GM23338 (cell line): ENCODE data around the gene PRPH. TPM values are rescaled to one million over a fixed set of nuclear protein-coding genes. Genes with fewer than 3 reads are reported as not detected.

Experiments used
- ATAC-seq: fragments of 200-7000 bp; cut with Tn5 transposase; 3 replicates; pipeline ENCODE4 v1.9.1; 2020
- DNase-seq: peaks from one replicate; pipeline ENCODE4 v3.0.0-alpha.2; 2015; ENCODE audit warnings: low spot score
- H2AFZ ChIP-seq: fragments of 200-600 bp; sonication (generic); 2 replicates; pipeline ENCODE4 v1.8.0; 2016; ENCODE audit warnings: antibody characterized with exemption, mild to moderate bottlenecking, moderate library complexity
- H3F3A ChIP-seq: fragments of 200-600 bp; sonication (generic); replicated peaks from 2 replicates; pipeline ENCODE4 v1.8.0; 2017; ENCODE audit warnings: antibody characterized with exemption, mixed run types, low read depth
- H3K27ac ChIP-seq: fragments of 200-600 bp; sonication (generic); 2 replicates; pipeline ENCODE4 v1.6.1; 2016; ENCODE audit warnings: low read depth
- H3K27me3 ChIP-seq: fragments of 200-600 bp; sonication (generic); 2 replicates; pipeline ENCODE4 v1.8.0; 2016; ENCODE audit warnings: mild to moderate bottlenecking, mixed run types, moderate library complexity; ENCODE audit not compliant: insufficient read depth
- H3K36me3 ChIP-seq: fragments of 200-600 bp; sonication (generic); 2 replicates; pipeline ENCODE4 v1.8.0; 2016; ENCODE audit warnings: mild to moderate bottlenecking; ENCODE audit not compliant: insufficient read depth
- H3K4me1 ChIP-seq: fragments of 200-600 bp; sonication (generic); 2 replicates; pipeline ENCODE4 v1.8.0; 2016; ENCODE audit warnings: mild to moderate bottlenecking, moderate library complexity; ENCODE audit not compliant: insufficient read depth
- H3K4me2 ChIP-seq: fragments of 200-600 bp; sonication (generic); 2 replicates; pipeline ENCODE4 v1.7.1; 2017; ENCODE audit warnings: mixed run types
- H3K4me3 ChIP-seq: fragments of 200-600 bp; sonication (generic); 2 replicates; pipeline ENCODE4 v1.6.1; 2016; ENCODE audit warnings: mixed run types
- H3K79me2 ChIP-seq: fragments of 200-600 bp; sonication (generic); replicated peaks from 2 replicates; pipeline ENCODE4 v1.8.0; 2017; ENCODE audit warnings: mild to moderate bottlenecking; ENCODE audit not compliant: insufficient read depth
- H3K9me2 ChIP-seq: fragments of 200-600 bp; sonication (generic); 2 replicates; pipeline ENCODE4 v1.8.0; 2017; ENCODE audit not compliant: insufficient read depth
- H4K20me1 ChIP-seq: fragments of 200-600 bp; sonication (generic); replicated peaks from 2 replicates; pipeline ENCODE4 v1.8.0; 2017; ENCODE audit warnings: mild to moderate bottlenecking; ENCODE audit not compliant: insufficient read depth
- H3K27ac Mint-ChIP-seq: 2 replicates; pipeline ENCODE4 v1.8.0; 2020; ENCODE audit warnings: inconsistent platforms, mild to moderate bottlenecking, moderate library complexity, mixed read lengths
- H3K27me3 Mint-ChIP-seq: 3 replicates; pipeline ENCODE4 v1.8.0; 2022; ENCODE audit warnings: low read depth, mild to moderate bottlenecking, moderate library complexity, mixed read lengths, inconsistent platforms; ENCODE audit not compliant: insufficient read depth, poor library complexity
- H3K36me3 Mint-ChIP-seq: 3 replicates; pipeline ENCODE4 v1.8.0; 2021; ENCODE audit warnings: low read depth, mild to moderate bottlenecking, inconsistent platforms, moderate library complexity, mixed read lengths
- H3K4me1 Mint-ChIP-seq: 3 replicates; pipeline ENCODE4 v1.8.0; 2020; ENCODE audit warnings: mild to moderate bottlenecking, inconsistent platforms, mixed read lengths
- H3K4me3 Mint-ChIP-seq: 3 replicates; pipeline ENCODE4 v1.8.0; 2021; ENCODE audit warnings: moderate library complexity, mild to moderate bottlenecking, inconsistent platforms, mixed read lengths
- H3K9me3 Mint-ChIP-seq: 3 replicates; pipeline ENCODE4 v1.8.0; 2020; ENCODE audit warnings: moderate library complexity, mild to moderate bottlenecking, inconsistent platforms, mixed read lengths
- EZH2 ChIP-seq: fragments of 200-600 bp; sonication (generic); IDR thresholded peaks from one replicate; pipeline ENCODE4 v1.8.0; 2017; ENCODE audit warnings: antibody characterized with exemption, mild to moderate bottlenecking, low read depth; ENCODE audit not compliant: unreplicated experiment
- EZH2phosphoT487 ChIP-seq: fragments of 200-600 bp; sonication (generic); IDR thresholded peaks from one replicate; pipeline ENCODE4 v1.8.1; 2018; ENCODE audit warnings: antibody characterized with exemption; ENCODE audit not compliant: unreplicated experiment
- NANOG ChIP-seq: IDR thresholded peaks from 2 replicates; pipeline ENCODE4 v1.6.1; 2016; ENCODE audit warnings: antibody characterized with exemption, borderline replicate concordance
- polyA plus RNA-seq: library from polyadenylated mRNA; unstranded; fragments of >200 nt; fragmentation: Nextera tagmentation; extraction: Ambion mirVana; gene quantifications from 2 replicates; pipeline ENCODE4 v1.2.1, GENCODE V29; 2016
- total RNA-seq: library from RNA; depleted of rRNA; stranded (reverse); fragments of >200 nt; shearing (Covaris generic); gene quantifications from 2 replicates; pipeline ENCODE4 v1.2.3, GENCODE V29; 2014
- TF ChIP-seq, protein P1 (sequence below), 2 experiments: fragments of 200-600 bp in 1 of 2; sonication (generic) in 1 of 2; conservative IDR thresholded peaks; 2 replicates each; pipeline versions ENCODE4 v1.5.1 to v1.6.1; 2016 to 2017; ENCODE audit warnings: antibody characterized with exemption in 2 of 2, low read depth in 2 of 2, mild to moderate bottlenecking in 2 of 2, moderate library complexity in 1 of 2

PRPH gene
- total and polyA plus RNA-seq, 2 experiments from 2014 or later = 0.24 to 0.36 TPM

DNA sequence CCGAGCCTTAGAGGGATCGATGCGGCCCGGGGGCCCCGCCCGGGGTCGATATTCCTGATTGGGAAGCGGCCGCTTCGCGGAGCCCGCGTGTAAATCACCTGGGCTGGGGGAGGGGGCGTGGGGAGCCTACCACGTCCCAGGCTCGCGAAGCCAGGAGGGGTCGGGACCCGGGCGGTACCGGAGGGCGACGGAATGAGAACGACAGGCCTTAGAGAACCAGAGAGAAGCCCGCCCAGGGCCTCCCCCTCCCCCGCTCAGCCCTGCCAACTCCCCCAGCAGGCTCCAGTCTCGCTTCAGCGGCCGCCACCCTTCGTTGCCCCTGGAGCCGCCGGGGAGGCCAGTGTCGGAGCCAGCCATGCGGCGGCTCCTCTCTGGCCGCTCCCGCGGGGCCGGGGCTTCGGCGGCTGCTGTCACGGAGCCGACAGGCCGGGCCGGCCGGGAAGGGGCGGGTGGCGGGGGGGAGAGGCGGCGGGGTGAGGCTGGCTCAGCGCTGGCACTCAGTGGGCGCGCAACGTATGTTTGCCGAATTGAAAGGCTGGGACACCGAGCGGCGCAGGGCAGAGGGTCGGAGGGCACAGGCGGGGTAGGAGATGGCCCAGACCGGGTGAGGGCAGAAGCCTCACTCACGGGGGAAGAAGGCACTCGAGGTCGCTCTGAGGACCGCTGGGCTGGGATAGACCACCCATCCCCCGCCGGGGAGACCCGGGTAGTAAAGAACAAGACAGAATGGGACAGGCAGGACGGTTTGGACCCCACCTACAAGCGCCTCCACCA, 50.3 kb downstream of the PRPH start:
- H3K79me2 ChIP-seq = no peaks in the 10 kb centered on the region
- H3K27ac ChIP-seq = no peak overlapping the region
- no peak overlapping the region for H3K27ac Mint-ChIP-seq
- no peak overlapping the region; the same call in 1 of the 2 replicates for H2AFZ ChIP-seq
- H3K4me3 Mint-ChIP-seq = peak overlapping the region; percentile 74
- H3K9me3 Mint-ChIP-seq = peaks cover 6% of the 10 kb centered on the region; the same call in 2 of the 3 replicates
- no peaks in the 10 kb centered on the region for H3K36me3 ChIP-seq
- peaks cover 99% of the 10 kb centered on the region for H3K27me3 ChIP-seq
- no peaks in the 10 kb centered on the region for H3K9me2 ChIP-seq
- H3K4me1 ChIP-seq = peaks cover 30% of the 10 kb centered on the region
- ATAC-seq (peak; percentile 0), DNase-seq (peak; percentile 64)
- peak overlapping the region; percentile 79 for H3K4me2 ChIP-seq
- peak overlapping the region; percentile 63 for H3K4me3 ChIP-seq
- H4K20me1 ChIP-seq = peaks cover 18% of the 10 kb centered on the region
- no peaks in the 10 kb centered on the region; the same call in 2 of the 3 replicates for H3K36me3 Mint-ChIP-seq
- H3K27me3 Mint-ChIP-seq = peaks cover 91% of the 10 kb centered on the region
- H3F3A ChIP-seq = peaks cover 19% of the 10 kb centered on the region
- peaks cover 38% of the 10 kb centered on the region for H3K4me1 Mint-ChIP-seq
- TF ChIP-seq, protein P1, sequence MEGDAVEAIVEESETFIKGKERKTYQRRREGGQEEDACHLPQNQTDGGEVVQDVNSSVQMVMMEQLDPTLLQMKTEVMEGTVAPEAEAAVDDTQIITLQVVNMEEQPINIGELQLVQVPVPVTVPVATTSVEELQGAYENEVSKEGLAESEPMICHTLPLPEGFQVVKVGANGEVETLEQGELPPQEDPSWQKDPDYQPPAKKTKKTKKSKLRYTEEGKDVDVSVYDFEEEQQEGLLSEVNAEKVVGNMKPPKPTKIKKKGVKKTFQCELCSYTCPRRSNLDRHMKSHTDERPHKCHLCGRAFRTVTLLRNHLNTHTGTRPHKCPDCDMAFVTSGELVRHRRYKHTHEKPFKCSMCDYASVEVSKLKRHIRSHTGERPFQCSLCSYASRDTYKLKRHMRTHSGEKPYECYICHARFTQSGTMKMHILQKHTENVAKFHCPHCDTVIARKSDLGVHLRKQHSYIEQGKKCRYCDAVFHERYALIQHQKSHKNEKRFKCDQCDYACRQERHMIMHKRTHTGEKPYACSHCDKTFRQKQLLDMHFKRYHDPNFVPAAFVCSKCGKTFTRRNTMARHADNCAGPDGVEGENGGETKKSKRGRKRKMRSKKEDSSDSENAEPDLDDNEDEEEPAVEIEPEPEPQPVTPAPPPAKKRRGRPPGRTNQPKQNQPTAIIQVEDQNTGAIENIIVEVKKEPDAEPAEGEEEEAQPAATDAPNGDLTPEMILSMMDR (conservative IDR thresholded peaks at IDR 0.05; ENCODE audit: low read depth in 2 of 2) = no peak
- TF ChIP-seq EZH2phosphoT487 (peak; percentile 76), EZH2 (peak; percentile 85)

DNA sequence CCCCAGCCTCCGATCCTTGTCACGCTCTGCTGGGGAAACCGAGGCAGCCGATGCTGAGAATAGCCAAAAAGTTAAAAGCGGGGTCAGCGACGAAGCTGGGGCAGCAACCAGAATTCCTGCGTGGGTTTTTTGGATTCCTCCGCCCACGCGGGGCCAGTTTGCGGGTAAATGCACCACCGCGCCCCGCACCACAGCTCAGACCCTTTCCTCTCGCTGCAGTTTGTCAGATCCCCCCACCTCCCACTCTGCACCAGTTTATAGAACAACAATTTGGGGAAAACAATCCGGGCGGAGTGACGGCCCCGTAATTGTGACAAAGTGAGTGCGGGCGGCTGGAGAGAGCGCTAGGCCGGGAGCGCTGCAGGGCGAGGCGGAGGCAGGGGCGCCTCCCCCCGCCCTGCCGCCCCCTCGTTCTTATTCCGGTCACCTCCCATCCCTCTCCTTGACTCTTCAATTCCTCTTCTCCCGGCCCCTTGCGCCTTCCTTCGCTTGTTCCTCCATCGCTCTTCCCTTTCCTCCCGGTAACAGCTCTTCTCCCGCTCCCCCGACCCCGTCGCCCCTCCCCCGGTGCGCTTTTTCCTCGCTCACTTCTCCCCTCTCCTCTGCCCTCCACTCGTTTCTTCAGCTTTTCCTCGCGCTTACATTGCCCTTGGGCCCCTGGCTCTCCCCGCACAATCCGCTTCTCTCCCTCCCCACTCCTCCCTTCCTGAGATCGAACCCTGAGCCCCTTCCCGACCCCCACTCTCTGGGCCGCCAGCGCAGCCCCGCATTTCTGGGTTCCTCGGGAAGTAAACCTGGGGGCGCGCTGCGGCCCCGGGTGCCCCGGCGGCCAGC, 51.1 kb downstream of the PRPH start:
- H3K27me3 ChIP-seq = peaks cover 99% of the 10 kb centered on the region
- no peak overlapping the region for H3K27ac ChIP-seq
- TF ChIP-seq EZH2phosphoT487 (peak; percentile 80), NANOG (no peak), EZH2 (peak; percentile 95)
- H3K79me2 ChIP-seq = no peaks in the 10 kb centered on the region
- H2AFZ ChIP-seq = peak overlapping the region; percentile 69
- ATAC-seq (peak; percentile 0; the same call in 2 of the 3 replicates), DNase-seq (peak; percentile 81)
- H3K9me2 ChIP-seq = no peaks in the 10 kb centered on the region
- H3F3A ChIP-seq = peaks cover 15% of the 10 kb centered on the region
- Mint-ChIP-seq H3K9me3 (peaks cover 6% of the 10 kb centered on the region; the same call in 2 of the 3 replicates), H3K27me3 (peaks cover 83% of the 10 kb centered on the region), H3K27ac (no peak overlapping the region), H3K4me1 (peaks cover 30% of the 10 kb centered on the region), H3K4me3 (peak overlapping the region; percentile 74), H3K36me3 (no peaks in the 10 kb centered on the region; the same call in 2 of the 3 replicates)
- peaks cover 23% of the 10 kb centered on the region for H3K4me1 ChIP-seq
- H3K36me3 ChIP-seq = no peaks in the 10 kb centered on the region
- H3K4me2 ChIP-seq = peak overlapping the region; percentile 79
- peaks cover 18% of the 10 kb centered on the region for H4K20me1 ChIP-seq
- H3K4me3 ChIP-seq = peak overlapping the region; percentile 63
